DND-41 (cell line): ENCODE measurements around the gene ZDHHC20.

ENCODE experiments used
- EZH2 ChIP-seq: IDR thresholded peaks from 3 replicates; pipeline ENCODE4 v1.6.1; 2012; ENCODE audit warnings: borderline replicate concordance, low read depth, mild to moderate bottlenecking, moderate library complexity, low read length, inconsistent platforms; ENCODE audit not compliant: severe bottlenecking
- TF ChIP-seq, protein P1 (sequence below): IDR thresholded peaks from 2 replicates; pipeline ENCODE4 v1.5.1; 2012; ENCODE audit warnings: borderline replicate concordance, low read length, moderate library complexity, mild to moderate bottlenecking; ENCODE audit not compliant: poor library complexity, severe bottlenecking; ENCODE audit errors: extremely low read depth

DNA sequence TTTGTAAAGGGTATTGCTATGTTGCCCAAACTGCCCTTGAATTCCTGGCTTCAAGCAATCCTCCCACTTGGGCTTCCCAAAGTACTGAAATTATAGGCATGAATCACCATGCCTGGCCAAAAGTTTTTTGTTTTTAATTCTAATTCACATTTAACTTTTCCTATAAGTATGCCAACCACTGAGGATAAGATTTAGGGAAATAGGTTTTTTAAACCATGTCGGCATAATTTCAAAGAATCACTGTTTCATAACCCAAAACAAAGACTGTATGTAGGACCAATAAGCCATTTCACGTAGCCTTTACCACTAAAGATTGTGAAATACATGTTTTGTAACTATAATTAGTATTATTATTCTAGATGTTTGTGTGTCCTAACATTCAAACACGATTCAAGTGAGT, 8.2 kb downstream of the ZDHHC20 start:
- TF ChIP-seq, protein P1, sequence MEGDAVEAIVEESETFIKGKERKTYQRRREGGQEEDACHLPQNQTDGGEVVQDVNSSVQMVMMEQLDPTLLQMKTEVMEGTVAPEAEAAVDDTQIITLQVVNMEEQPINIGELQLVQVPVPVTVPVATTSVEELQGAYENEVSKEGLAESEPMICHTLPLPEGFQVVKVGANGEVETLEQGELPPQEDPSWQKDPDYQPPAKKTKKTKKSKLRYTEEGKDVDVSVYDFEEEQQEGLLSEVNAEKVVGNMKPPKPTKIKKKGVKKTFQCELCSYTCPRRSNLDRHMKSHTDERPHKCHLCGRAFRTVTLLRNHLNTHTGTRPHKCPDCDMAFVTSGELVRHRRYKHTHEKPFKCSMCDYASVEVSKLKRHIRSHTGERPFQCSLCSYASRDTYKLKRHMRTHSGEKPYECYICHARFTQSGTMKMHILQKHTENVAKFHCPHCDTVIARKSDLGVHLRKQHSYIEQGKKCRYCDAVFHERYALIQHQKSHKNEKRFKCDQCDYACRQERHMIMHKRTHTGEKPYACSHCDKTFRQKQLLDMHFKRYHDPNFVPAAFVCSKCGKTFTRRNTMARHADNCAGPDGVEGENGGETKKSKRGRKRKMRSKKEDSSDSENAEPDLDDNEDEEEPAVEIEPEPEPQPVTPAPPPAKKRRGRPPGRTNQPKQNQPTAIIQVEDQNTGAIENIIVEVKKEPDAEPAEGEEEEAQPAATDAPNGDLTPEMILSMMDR = no peak
- no peak for TF ChIP-seq EZH2
